Neural crest cell (in vitro differentiated cells): ENCODE measurements around the gene RHOB. TPM values are rescaled to one million over a fixed set of nuclear protein-coding genes. Genes with fewer than 3 reads are reported as not detected.

Experiments used
- DNase-seq: peaks from one replicate; pipeline ENCODE4 v3.0.0; 2021; ENCODE audit warnings: low read depth, mixed read lengths, low spot score
- H3K27ac Mint-ChIP-seq: one replicate; pipeline ENCODE4 v1.8.0; 2021; ENCODE audit warnings: mild to moderate bottlenecking, mixed read lengths; ENCODE audit not compliant: unreplicated experiment
- H3K27me3 Mint-ChIP-seq: 2 replicates; pipeline ENCODE4 v1.8.0; 2021; ENCODE audit warnings: low read depth, mild to moderate bottlenecking, mixed read lengths
- H3K36me3 Mint-ChIP-seq: 2 replicates; pipeline ENCODE4 v1.8.0; 2021; ENCODE audit warnings: low read depth, mild to moderate bottlenecking, mixed read lengths
- H3K4me1 Mint-ChIP-seq: 2 replicates; pipeline ENCODE4 v1.8.0; 2021; ENCODE audit warnings: mixed read lengths
- H3K4me3 Mint-ChIP-seq: one replicate; pipeline ENCODE4 v1.8.0; 2021; ENCODE audit warnings: mild to moderate bottlenecking, mixed read lengths
- H3K9me3 Mint-ChIP-seq: 2 replicates; pipeline ENCODE4 v1.8.0; 2021; ENCODE audit warnings: mixed read lengths
- CTCF ChIP-seq: fragments of 200-600 bp; sonication (generic); conservative IDR thresholded peaks from 2 replicates; pipeline ENCODE4 v1.5.0; 2021; ENCODE audit warnings: antibody characterized with exemption, mild to moderate bottlenecking
- total RNA-seq: library from RNA; stranded (reverse); gene quantifications from 2 replicates; pipeline ENCODE4 v1.2.1, GENCODE V29; 2021

Gene RHOB
- total RNA-seq, 1 donor from 2014 or later, result 146 TPM

DNA sequence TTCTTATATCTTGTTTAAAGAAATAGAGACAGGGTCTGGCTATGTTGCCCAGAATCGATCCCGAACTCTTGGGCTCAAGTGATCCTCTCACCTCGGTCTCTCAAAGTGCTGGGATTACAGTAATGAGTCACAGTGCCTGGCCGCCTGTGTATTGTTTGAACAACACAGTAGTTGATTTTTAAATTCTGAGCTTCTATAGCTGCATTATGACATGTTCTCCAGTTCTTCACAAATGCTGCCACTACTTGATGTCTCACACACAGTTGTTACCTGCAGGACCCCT is 7.7 kb upstream of the RHOB start:
- Mint-ChIP-seq H3K4me1 (peaks cover 13% of the 10 kb centered on the region), H3K9me3 (no peaks in the 10 kb centered on the region), H3K36me3 (no peaks in the 10 kb centered on the region), H3K27ac (no peak overlapping the region), H3K4me3 (no peak overlapping the region), H3K27me3 (no peaks in the 10 kb centered on the region)
- no peak for TF ChIP-seq CTCF
- DNase-seq, result no peak

- DNase-seq, result no peak
- no peak for TF ChIP-seq CTCF
- H3K9me3 Mint-ChIP-seq, result no peaks in the 10 kb centered on the region
- H3K36me3 Mint-ChIP-seq, result no peaks in the 10 kb centered on the region
- no peaks in the 10 kb centered on the region for H3K27me3 Mint-ChIP-seq
- H3K4me1 Mint-ChIP-seq, result peaks cover 14% of the 10 kb centered on the region
- no peak overlapping the region for H3K4me3 Mint-ChIP-seq
- H3K27ac Mint-ChIP-seq, result no peak overlapping the region
Observed at GRCh38 chr2:20439503-20439902, 7.4 kb upstream of the RHOB start.

GRCh38 chr2:20440001-20440560 is 6.8 kb upstream of the RHOB start:
- H3K4me3 Mint-ChIP-seq, result no peak overlapping the region
- no peak overlapping the region for H3K27ac Mint-ChIP-seq
- H3K27me3 Mint-ChIP-seq, result no peaks in the 10 kb centered on the region
- H3K9me3 Mint-ChIP-seq, result no peaks in the 10 kb centered on the region
- H3K36me3 Mint-ChIP-seq, result no peaks in the 10 kb centered on the region
- no peak for TF ChIP-seq CTCF
- DNase-seq, result no peak
- H3K4me1 Mint-ChIP-seq, result peaks cover 20% of the 10 kb centered on the region

DNA sequence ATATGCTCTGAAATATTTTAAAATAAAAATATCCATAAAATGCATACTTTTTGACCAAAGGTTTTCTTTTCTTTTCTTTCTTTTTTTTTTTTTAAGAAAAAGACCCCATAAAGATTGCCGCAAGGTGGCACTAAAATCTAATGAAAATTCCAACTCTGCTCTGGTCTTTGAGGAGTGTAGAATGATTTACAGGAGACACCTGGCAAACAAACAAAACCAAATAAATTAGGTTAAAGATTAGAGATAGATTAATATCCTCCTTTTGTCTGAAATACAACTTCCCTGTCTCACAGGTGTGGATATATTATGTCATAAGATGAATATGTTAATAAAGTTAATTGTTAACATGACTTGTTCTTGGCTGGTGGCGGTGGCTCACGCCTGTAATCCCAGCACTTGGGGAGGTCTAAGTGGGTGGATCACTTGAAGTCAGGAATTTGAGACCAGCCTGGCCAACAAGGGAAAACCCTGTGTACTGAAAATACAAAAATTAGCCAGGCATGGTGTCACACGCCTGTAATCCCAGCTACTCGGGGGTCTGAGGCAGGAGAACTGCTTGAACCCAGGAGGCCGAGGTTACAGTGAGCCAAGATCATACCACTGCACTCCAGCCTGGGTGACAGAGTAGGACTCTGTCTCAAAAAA is 3.5 kb upstream of the RHOB start:
- Mint-ChIP-seq H3K9me3 (no peaks in the 10 kb centered on the region), H3K36me3 (no peaks in the 10 kb centered on the region), H3K27ac (no peak overlapping the region), H3K4me3 (peak overlapping the region; percentile 76), H3K4me1 (peaks cover 25% of the 10 kb centered on the region), H3K27me3 (peaks cover 3% of the 10 kb centered on the region)
- TF ChIP-seq CTCF, result peak; percentile 86
- peak; percentile 40 for DNase-seq

DNA sequence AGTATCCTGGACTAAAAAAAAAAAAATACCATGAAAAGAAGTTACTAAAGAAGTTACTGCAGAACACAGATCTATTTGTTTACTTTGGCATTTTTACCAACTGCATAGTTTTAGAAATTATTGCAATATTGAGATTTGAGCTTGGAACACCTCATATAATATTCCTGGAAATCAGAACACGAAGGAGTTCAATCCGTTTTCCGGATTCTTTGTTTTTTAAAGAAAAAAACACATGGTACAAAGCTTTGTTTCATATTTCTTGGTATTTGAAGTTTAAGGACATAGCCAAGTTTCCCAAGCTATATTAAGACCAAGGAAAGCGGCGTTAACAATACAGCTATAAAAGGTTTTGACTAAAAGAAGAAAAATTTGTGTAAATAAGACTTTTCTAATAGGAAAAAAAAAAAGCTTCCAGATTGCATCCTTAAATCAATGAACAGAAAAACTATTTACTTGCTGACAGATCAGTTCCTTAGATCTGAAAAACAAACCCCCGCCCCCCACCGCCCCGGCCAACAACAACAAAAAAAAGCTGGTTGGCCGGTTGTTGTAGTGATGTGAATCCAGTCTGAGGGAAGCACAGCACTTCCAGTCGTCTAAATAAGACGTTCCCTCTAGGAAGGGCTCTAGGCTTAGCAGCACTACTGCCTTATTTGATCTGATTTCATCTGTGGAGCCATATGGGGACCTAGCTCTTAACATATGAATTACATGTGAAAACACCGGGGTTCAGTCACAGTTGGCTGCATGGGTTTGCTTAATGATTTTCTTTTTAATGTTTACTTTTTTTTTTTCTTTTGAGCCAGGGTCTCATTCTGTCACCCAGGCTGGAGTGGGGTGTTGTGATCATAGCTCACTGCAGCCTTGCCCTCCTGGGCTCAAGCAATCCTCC is 2.5 kb upstream of the RHOB start:
- Mint-ChIP-seq H3K36me3 (peaks cover 3% of the 10 kb centered on the region), H3K27ac (no peak overlapping the region), H3K9me3 (no peaks in the 10 kb centered on the region), H3K27me3 (peaks cover 3% of the 10 kb centered on the region), H3K4me3 (peak overlapping the region; percentile 76), H3K4me1 (peaks cover 33% of the 10 kb centered on the region)
- TF ChIP-seq CTCF, result no peak
- DNase-seq, result no peak
